ENCODE data around the gene FBN1.

The FBN1 gene

GRCh38 chr15:48365575-48365974, 279.9 kb downstream of the FBN1 start:
- no peak for TF ChIP-seq ZFX (IDR thresholded peaks at IDR 0.05)
- H3K27ac ChIP-seq: no peak overlapping the region

GRCh38 chr15:48363474-48363873, 282.0 kb downstream of the FBN1 start:
- no peak for TF ChIP-seq ZFX (IDR thresholded peaks at IDR 0.05)
- no peak for TF ChIP-seq CTCF (conservative IDR thresholded peaks at IDR 0.05)
- H3K27ac ChIP-seq: no peak overlapping the region

GRCh38 chr15:48361685-48362084, 283.8 kb downstream of the FBN1 start:
- TF ChIP-seq CTCF (conservative IDR thresholded peaks at IDR 0.05) (no peak), ZFX (IDR thresholded peaks at IDR 0.05) (no peak)
- no peak overlapping the region for H3K27ac ChIP-seq

- no peak overlapping the region for H3K27ac ChIP-seq
- TF ChIP-seq ZFX (IDR thresholded peaks at IDR 0.05) (no peak), CTCF (conservative IDR thresholded peaks at IDR 0.05) (no peak)
These were observed 284.7 kb downstream of the FBN1 start for GRCh38 chr15:48360841-48361240.

All from C4-2B (cell line).